Astrocyte (in vitro differentiated cells and primary cell): ENCODE data around the gene EYS.

Experiments
- EZH2 ChIP-seq: IDR thresholded peaks from 2 replicates; pipeline ENCODE4 v1.6.1; 2012; ENCODE audit warnings: mild to moderate bottlenecking, low read length, inconsistent platforms; ENCODE audit not compliant: insufficient read depth
- TF ChIP-seq, protein P1 (sequence below): IDR thresholded peaks from 2 replicates; pipeline ENCODE4 v1.5.1; 2011; ENCODE audit warnings: low read depth, mild to moderate bottlenecking, inconsistent platforms, low read length, moderate library complexity; ENCODE audit not compliant: insufficient read depth

GRCh38 chr6:65248101-65248610 lies 458.9 kb downstream of the EYS start:
- TF ChIP-seq, protein P1, sequence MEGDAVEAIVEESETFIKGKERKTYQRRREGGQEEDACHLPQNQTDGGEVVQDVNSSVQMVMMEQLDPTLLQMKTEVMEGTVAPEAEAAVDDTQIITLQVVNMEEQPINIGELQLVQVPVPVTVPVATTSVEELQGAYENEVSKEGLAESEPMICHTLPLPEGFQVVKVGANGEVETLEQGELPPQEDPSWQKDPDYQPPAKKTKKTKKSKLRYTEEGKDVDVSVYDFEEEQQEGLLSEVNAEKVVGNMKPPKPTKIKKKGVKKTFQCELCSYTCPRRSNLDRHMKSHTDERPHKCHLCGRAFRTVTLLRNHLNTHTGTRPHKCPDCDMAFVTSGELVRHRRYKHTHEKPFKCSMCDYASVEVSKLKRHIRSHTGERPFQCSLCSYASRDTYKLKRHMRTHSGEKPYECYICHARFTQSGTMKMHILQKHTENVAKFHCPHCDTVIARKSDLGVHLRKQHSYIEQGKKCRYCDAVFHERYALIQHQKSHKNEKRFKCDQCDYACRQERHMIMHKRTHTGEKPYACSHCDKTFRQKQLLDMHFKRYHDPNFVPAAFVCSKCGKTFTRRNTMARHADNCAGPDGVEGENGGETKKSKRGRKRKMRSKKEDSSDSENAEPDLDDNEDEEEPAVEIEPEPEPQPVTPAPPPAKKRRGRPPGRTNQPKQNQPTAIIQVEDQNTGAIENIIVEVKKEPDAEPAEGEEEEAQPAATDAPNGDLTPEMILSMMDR = no peak
- no peak for TF ChIP-seq EZH2
